GM19238 (cell line): Measurements from ENCODE around the gene FUOM.

Source experiments
- DNase-seq: peaks from one replicate; pipeline ENCODE4 v3.0.0; 2011; ENCODE audit warnings: low spot score; ENCODE audit not compliant: insufficient read length

FUOM gene

DNA sequence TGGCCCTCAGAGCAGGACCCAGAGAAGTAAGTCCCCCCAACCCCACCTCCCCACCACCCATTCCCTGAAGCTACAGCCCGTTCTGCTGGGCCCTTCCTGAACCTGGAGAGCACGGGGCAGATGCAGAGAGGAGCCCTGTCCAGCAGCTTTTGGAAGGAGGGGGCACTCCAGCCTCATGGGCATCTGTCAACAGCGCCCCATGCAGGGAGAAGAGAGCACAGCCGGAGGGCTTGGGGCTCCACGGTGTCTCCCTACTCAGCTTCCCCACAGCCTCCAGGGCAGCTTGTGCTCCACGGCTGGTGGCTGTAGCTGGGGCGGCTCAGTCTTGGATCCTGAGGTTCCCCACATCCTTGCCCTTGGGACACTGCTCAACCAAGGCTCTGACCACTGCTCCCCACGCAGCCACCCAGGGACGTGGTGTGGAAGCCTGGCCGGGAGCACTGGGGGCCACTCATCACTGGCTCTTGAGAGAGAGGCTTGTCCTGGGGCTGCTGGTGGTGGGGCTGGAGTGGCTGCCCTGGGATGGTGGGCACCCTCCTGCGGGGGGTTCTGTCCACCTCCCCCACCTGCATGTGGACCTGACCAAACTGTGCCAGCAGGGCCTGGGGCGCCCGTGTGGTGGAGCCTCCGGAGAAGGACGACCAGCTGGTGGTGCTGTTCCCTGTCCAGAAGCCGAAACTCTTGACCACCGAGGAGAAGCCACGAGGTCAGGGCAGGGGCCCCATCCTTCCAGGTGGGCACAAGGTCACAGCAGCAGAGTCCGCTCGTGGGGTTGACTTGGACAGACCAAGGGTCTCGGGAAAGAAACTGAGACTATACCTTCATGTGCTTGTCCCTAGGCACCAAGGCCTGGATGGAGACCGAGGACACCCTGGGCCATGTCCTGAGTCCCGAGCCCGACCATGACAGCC is 6.2 kb downstream of the FUOM start:
- DNase-seq = no peak

DNA sequence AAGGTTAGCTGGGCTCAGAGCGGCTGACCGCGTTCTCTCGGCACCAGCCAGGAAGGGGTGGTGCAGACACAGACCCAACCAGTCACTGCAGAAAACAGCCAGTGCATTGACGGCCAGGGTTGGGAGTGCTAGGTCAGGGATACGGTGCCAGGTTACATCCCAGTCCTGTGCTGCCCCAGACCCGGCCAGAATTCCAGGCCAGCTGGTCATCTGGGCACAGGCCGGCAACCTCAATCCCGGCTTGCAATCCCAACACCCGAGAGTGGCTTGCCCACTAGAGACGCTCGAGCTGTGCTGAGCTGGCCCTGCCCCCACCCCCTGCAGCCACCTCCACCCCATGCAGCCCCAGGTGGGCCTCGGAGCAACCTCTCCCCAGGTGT is 6.9 kb downstream of the FUOM start:
- no peak for DNase-seq

DNA sequence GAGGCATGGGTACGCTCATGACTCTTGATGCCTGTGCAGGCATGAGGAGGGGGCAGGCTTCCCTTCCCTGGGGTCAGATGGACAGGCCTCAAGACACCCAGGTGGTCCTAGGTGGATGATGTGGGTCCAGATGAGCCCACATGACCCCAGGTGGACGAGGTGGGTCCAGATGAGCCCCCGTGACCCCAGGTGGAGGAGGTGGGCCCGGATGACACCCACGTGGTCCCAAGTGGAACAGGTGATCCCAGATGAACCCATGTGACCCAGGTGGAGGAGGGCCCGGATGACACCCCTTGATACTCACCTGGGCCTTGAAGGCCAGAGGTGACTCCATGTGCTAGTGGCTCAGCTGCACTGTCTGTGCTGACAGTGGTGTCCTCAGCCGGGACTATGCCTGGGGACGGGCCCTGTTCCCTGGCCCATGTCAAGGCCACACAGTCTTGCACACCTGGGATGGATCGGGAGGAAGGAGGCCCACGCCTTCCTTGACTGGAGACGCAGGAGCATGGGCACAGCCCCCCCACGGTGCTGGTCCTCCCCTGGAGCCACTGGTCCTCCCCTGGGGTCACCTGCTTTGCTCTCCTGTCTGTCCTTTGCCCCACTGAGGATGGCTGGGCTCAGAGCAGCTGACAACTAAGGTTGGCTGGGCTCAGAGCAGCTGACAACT is 7.4 kb downstream of the FUOM start:
- DNase-seq = no peak

DNA sequence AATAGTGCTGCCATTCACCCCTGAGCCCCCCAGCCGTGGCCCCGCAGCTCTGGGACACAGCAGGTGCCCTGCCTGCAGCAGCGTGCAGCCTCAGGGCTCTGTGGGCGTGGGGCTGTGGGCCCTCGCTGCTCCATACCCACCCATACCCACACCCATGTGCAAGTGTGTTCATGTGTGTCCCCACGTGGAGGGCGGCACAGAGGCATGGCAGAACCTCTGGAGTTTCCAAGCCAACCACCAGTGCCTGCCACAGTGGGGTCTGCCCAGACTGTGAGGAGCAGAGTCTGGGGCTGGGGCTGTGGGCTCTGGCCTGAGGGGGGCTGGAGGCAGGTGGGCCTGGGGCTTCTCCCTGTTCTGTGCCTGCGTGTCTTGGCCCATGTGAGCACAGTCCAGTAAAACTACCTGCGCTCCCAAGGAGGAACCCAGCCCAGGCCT is 8.2 kb downstream of the FUOM start:
- no peak for DNase-seq

DNA sequence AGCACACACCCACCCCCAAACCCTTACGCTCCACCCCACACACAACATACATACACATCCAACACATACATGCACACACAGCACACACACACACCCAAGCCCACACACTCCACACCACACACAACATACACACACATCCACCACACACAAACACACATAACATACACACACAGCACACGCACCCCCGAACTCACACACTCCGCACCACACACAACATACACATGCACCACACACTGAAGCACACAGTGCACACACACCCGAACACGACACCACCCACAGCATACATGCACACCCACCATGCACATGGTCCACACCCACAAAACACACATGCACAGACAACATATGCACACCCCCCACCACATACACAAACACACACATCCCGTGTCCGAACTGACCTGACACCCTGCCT is 8.7 kb downstream of the FUOM start:
- DNase-seq = no peak

DNA sequence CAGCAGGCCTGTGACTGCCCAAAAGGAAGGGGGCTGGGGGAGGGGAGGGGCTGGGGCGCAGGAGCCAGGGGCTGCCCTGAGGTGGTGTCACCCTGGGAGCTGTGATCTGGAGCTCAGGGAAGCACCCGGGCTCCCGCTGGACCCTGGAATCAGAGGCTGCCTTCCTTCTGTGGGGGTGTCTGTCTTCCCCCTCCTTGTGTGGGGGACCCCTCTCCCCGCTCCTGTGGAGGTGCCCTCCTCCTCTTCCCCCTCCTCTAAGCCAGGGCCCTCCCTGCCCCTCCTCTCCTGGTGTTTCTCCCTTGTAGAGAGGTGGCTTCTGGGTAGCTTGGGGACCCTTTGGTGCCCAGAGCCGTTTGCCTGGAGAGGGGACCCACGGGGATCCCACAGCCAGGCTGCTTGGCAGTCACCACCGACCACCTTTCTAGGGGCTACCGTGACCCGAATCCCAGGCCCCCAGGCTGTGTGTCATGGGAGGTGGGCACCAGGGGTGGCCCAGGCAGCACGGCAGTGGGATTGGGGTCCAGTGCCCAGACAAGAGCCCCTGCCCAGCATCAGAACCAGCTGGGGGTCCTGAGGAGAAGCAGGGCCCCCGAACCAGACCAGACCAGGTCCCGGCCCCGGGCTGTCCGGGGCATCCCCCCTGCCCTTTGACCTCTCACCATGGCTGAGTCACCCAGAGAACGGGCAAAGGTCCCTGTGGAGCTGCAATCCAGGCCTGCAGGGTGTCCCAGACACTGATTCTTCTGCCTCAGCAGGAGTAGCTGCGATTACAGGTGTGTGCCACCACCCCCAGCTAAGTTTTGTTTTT is 9.9 kb downstream of the FUOM start:
- DNase-seq = no peak

DNA sequence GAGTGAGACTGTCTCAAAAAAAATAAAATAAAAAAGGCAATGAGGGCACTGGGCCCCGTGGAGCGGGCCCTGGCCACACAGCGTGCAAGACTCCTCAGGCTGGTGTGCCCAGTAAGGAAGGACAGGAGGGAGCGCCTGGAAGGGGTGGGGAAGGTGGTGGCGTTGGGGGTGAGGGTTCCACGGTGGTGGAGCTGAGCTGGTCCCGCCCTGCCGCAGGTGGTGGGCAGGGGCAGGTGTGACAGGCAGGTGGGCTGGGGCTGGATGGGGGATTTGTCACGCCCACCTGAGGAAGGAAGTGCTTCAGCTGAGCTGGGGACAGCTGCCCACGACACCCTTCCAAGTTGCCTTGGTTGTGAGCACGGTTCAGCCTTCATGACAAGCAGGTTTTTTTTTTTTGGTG is 11.4 kb downstream of the FUOM start:
- no peak for DNase-seq

DNA sequence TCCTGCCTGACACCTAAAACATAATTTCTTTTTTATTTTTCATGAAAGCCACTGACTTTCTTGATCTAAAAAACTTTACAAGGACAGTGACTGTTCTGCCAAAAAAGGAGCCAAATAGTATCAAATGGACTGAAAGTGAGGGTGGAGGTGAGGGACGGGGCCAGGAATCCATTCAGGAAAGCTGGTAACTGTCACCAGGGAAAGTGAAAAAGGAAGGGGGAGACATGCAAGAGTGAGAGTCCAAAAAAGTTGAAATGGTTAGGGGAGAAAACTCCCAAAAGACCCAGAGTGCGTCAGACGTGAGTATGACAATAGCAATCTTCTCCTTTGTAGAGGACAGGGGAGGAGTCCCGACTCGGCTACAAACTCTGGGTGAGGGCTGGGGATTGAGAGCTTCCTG is 13.6 kb downstream of the FUOM start:
- DNase-seq = no peak

DNA sequence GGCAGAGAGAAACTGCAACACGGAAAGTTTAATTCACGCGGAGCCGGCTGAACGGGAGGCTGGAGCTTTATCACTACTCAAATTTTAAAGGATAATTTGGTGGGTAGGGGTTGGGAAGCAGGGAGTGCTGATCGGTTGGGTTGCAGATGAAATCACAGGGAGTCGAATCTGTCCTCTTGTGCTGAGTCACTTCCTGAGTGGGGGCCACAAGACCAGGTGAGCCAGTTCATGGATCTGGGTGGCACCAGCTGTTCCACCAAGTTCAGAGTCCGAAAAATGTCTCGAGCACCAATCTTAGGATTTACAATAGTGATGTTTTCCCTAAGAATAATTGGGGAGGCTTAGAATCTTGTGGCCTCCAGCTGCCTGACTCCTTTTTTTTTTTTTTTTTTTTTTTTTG is 14.3 kb downstream of the FUOM start:
- no peak for DNase-seq

DNA sequence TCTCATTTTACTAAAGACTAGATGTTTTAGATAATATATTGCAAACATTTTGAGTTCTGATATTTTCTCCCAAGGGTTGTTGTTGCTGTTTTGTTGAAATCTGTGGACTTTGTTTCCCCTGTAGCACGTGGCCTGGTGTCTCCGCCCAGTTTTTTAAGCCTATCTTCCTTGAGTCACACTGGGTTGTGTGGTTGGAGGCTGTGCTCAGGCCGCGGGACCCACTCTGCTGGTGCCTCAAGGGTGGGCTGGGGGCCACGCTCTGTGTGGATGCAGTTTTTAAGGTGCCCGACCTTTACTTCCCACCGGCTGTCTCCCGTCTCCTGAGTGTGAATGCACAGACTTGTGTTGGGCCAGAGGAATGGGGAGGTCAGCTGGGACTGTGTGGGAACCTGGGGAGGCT is 14.9 kb downstream of the FUOM start:
- no peak for DNase-seq

DNA sequence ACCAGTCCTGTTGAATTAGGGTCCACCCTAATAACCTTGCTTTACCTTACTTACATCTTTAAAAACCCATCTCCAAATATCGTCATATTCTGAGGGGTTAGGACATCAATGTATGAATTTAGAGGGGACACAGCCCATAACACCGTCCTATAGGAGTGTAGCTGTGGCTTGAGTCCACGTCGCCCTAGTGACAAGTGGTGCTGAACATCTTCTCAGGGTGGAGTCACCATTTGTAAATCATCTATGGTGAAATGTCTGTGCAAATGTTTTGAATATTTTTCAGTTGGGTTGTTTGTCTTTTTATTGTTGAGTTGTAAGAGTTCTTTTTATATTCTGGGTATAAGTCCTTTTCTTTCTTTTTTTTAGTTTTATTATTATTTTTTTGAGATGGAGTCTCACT is 15.8 kb downstream of the FUOM start:
- DNase-seq = no peak

DNA sequence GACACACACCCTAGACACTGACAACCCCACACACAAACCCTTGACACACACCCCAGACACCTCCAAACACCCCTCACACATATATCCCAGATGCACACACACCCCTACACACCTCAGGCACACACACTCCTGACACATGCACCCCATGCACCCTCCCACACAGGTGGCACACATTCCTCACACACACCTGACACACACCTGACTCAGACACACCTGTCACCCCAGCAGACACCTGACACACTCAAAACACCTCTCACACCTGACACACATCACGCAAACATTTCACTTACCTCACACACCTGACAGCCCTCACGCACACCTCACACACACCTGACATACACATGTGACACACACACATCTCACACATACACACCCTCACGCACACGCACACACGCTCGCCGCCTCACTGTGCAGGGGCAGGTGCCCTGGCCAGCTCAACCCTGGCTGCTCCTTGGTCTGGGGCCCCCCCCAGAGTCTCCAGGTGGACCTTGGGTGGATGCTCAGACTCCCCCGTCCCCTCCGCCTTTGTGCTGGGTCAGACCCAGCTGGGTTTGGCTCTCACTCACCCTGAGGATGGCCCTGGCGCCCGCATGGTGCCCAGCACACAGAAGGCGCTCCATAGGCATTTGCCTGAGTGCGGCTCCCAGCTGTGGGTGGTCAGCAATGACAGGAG is 18.0 kb downstream of the FUOM start:
- DNase-seq = no peak

DNA sequence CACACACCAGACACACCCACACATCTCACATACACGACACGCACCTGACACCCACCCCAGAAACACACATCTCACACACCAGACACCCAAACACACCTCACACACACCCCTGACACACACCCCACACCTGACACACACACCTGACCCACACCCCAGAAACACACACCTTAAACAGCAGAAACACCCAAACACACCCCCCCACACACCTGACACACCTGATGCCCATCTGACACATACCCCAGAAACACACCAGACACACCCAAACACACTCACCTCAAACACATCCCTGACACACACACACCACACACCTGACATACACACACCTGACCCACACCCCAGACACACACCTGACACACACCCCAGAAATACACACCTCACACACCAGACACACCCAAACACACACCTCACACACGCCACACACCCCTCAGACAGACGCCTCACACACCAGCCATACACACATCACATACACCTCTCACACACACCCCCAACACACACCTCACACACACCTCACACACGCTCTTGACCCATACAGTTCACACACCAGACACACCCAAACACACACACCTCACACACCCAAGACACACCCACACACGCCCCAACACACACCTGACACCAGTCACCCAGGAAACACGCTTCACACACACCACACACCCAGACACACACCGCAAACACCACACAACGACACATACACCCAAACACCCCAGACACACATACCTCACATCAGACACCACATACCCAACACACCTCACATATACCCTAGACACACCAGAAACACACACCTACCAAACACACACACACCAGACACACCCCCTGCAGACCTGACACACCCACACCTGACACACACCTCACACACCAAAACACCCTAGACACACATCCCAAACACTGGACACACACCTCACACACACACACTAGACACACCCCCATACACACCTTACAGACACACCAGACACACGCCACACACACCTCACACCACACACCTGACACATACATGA is 19.4 kb downstream of the FUOM start:
- no peak for DNase-seq

DNA sequence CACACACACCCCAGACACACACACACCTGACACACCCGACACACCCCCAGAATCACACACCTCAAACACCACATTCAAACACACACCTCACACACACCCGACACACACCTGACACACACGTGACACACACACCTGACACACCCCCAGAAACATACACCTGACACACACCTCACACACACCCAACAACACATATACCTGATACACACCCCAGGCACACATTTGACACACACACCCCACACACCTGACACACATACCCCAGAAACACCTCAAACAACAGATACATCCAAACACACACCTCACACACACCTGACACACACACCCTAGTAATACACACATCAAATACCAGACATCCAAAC is 20.5 kb downstream of the FUOM start:
- DNase-seq = no peak

DNA sequence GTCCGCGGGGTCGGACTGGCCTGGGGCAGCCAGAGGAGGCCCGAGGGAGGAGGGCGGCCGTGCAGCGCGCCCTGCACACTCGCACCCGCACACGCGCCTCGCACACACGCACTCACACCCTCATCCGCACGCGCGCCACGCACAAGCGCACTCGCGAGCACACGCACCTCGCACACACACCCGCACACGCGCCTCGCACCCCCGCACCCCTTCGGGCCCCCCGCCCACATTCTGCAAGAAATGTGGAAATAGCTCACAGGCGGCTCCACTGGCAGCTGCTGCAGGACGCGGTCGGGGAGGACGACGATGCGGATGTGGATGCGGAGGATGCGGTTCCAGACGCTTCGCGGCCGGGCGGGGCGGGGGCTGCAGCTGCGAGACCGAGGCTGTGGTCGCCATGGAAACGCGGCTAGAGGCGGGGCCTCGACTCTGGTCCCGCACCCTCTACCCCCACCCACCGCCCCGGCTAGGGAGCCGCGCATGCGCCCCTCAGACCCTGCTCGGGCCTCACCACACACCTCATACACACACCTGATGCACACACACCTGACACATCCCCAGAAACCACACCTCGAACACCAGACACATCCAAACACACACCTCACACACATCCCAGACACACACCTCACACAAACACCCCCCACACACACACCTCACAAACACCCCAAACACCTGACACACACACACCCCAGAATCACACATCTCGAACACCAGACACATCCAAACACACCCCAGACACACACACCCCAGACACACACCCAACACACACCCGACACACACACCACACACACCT is 21.0 kb downstream of the FUOM start, which contains the start of gene CALY:
Gene CALY (minus strand): TSS at position 320 of the 793 bp plus-strand sequence. CDS start 7,907 bp downstream, outside the sequence.
- DNase-seq = peak; percentile 44

DNA sequence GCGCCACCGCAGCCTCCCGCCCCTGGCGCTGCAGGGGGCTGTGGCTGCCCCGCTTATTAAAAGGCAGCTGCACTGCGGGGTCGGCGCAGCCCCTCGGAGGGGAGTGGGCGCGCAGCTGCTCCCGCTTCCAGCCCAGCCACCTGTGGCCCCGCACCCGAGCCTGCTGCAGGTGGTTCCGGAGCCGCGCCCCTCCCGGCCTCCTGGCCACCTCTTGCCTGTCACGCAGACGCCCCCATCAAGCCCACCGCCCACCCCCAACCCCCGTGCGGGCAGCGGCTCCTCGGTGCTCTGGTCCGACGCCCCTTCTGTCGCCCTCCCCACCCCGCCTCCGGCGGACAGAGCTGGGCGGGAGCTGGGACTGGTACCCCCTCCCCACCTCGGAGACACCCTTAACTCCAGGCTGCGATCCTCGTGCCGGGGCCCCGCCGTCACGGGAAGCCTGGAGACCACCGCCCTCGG is 21.7 kb downstream of the FUOM start:
- no peak for DNase-seq

DNA sequence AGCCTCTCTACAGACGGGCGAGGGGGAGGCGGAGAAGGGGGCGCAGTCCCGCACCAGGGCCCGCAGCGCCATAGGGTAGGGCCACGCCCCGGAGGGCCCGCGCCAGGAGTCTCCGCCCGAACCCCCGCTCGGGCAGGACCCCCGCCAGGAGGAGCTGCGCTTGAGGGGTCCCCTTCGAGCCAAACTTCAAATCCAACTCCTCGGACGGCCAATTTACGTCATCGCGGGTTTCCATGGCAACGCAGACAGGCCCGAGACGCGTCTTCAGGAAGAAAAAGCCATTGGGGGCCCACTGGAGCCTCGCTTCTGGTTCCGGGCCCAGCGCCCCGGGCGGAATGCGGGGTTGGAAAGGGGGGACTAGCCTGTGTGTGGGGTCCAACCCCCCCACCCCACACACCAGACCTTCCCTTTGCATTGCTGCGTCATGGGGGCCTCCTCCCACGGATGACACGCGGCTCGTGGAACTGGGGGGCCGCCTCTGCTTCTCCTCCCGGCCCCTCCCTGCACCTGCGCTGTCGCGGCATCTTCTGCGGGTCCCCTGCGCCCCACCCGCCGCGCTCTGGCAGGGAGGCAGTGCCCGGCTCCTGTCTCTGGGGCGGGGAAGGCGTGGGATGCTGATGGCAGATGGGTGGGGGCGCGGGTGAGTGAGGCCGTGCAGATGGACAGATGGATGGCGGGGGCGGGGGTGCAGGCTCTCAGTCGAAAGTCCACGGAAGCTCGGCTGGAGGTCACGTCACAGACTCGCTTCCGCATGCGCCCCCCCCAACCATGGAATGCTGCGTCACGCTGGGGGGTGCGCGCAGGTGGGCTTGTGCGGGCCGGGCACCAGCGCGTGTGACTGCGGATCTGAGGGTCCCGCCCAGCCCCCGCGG is 22.3 kb downstream of the FUOM start:
- no peak for DNase-seq

DNA sequence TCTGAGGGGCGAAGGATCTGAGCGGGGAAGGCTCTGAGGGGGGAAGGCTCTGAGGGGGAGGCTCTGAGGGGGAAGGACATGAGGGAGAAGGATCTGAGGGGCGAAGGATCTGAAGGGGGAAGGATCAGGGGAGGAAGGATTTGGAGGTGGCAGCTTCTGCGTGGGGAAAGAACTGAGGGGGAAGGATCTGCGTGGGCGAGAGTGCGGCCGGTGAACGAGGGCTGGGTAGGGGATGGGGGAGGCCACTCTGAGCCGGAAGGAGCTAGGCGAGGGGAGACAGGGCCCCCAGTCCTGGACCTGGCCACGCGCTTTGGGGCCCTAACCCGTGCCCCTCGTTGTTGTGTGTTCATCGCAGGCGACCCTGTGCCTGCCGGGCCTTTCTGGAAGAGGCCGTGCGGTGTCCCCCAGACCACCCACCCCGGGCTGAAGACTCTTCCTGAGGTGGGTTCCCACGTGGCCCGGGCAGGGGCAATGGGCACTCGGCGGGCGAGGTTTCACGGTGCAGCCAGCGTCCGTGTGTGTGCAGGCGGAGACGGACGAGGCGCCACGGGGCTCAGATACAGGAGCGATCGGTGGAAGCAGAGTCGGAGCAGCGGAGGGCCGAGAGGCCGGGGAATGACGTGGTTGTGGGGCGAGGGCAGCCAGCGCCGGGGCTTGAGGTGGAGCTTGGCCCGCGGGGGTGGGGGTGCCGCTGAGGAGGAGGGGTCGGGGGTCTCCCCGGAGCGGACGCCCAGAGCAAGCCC is 23.1 kb downstream of the FUOM start:
- no peak for DNase-seq
